HepG2 (cell line): Measurements from ENCODE around the gene ZFP37. TPM values are rescaled to one million over a fixed set of nuclear protein-coding genes. Genes with fewer than 3 reads are reported as not detected.

Source experiments
- ATF2 ChIP-seq: sonication (generic); formaldehyde crosslinking; IDR thresholded peaks from 2 replicates; pipeline ENCODE4 v1.4.0; 2020; ENCODE audit warnings: missing genetic modification reagents
- CCAR2 ChIP-seq: fragments of 200-400 bp; formaldehyde crosslinking; optimal IDR thresholded peaks from 2 replicates; pipeline ENCODE3; 2018; ENCODE audit warnings: low read depth, mild to moderate bottlenecking, low read length, moderate library complexity
- CEBPZ ChIP-seq: IDR thresholded peaks from 2 replicates; pipeline ENCODE4 v1.6.1; 2012; ENCODE audit warnings: low read length, improper control_type of control experiment
- DMTF1 ChIP-seq: sonication (generic); formaldehyde crosslinking; IDR thresholded peaks from 2 replicates; pipeline ENCODE4 v1.4.0; 2020; ENCODE audit warnings: mild to moderate bottlenecking, missing genetic modification reagents
- DZIP1 ChIP-seq: sonication (generic); formaldehyde crosslinking; IDR thresholded peaks from 2 replicates; pipeline ENCODE4 v1.5.0; 2020; ENCODE audit warnings: mild to moderate bottlenecking, missing genetic modification reagents
- MTERF4 ChIP-seq: sonication (generic); formaldehyde crosslinking; IDR thresholded peaks from 2 replicates; pipeline ENCODE4 v1.8.0; 2023; ENCODE audit warnings: mild to moderate bottlenecking, missing genetic modification reagents
- MYNN ChIP-seq: sonication (generic); formaldehyde crosslinking; IDR thresholded peaks from 2 replicates; pipeline ENCODE4 v1.4.0; 2020; ENCODE audit warnings: mild to moderate bottlenecking, low read depth, missing genetic modification reagents
- ONECUT2 ChIP-seq: sonication (generic); formaldehyde crosslinking; IDR thresholded peaks from 2 replicates; pipeline ENCODE4 v1.4.0; 2020; ENCODE audit warnings: missing genetic modification reagents
- PHF21A ChIP-seq: sonication (generic); formaldehyde crosslinking; IDR thresholded peaks from 2 replicates; pipeline ENCODE4 v1.5.0; 2020; ENCODE audit warnings: mild to moderate bottlenecking, missing genetic modification reagents
- PRPF4 ChIP-seq: fragments of 200-400 bp; formaldehyde crosslinking; IDR thresholded peaks from 2 replicates; pipeline ENCODE4 v1.6.1; 2016; ENCODE audit warnings: low read length, low read depth; ENCODE audit not compliant: poor library complexity, severe bottlenecking
- STAG1 ChIP-seq: sonication (generic); formaldehyde crosslinking; IDR thresholded peaks from 2 replicates; pipeline ENCODE4 v1.4.0; 2020; ENCODE audit warnings: missing genetic modification reagents
- ZNF207 ChIP-seq: fragments of 450-650 bp; IDR thresholded peaks from 2 replicates; pipeline ENCODE4 v1.6.1; 2016; ENCODE audit warnings: antibody characterized with exemption, borderline replicate concordance
- ZNF235 ChIP-seq: sonication (generic); formaldehyde crosslinking; IDR thresholded peaks from 2 replicates; pipeline ENCODE4 v1.8.1; 2023; ENCODE audit warnings: mild to moderate bottlenecking, missing genetic modification reagents, borderline replicate concordance
- ZNF256 ChIP-seq: sonication (generic); formaldehyde crosslinking; conservative IDR thresholded peaks from 2 replicates; pipeline ENCODE4 v1.4.0; 2020; ENCODE audit warnings: missing genetic modification reagents
- ZNF460 ChIP-seq: sonication (generic); formaldehyde crosslinking; IDR thresholded peaks from 2 replicates; pipeline ENCODE4 v1.5.1; 2020; ENCODE audit warnings: missing genetic modification reagents, mild to moderate bottlenecking, borderline replicate concordance
- ZNF510 ChIP-seq: sonication (generic); formaldehyde crosslinking; IDR thresholded peaks from 2 replicates; pipeline ENCODE4 v1.4.0; 2020; ENCODE audit warnings: low read depth, mild to moderate bottlenecking, missing genetic modification reagents
- ZNF556 ChIP-seq: sonication (generic); formaldehyde crosslinking; IDR thresholded peaks from 2 replicates; pipeline ENCODE4 v1.4.0; 2020; ENCODE audit warnings: mild to moderate bottlenecking, missing genetic modification reagents, borderline replicate concordance
- polyA plus RNA-seq, 8 experiments: library from polyadenylated mRNA; depleted of rRNA in 3 of 8; stranded (reverse) in 7 of 8; unstranded in 1 of 8; fragments of >200 nt; fragmentation: Illumina TruSeq in 4 of 8; extraction: Trizol in 4 of 8; gene quantifications; 2 replicates each; pipeline versions ENCODE4 v1.2.1 to v1.2.3, GENCODE V29; 2011 to 2016; ENCODE audit warnings: low read depth in 4 of 8, missing spikeins in 1 of 8, mixed read lengths in 1 of 8; ENCODE audit not compliant: insufficient read depth in 1 of 8
- total RNA-seq, 5 experiments: library from RNA; depleted of rRNA; stranded (reverse); fragments of >200 nt; fragmentation: Illumina TruSeq; extraction: Trizol; gene quantifications; 2 replicates each; pipeline ENCODE4 v1.2.3, GENCODE V29; 2016; ENCODE audit warnings: low read depth in 1 of 5

Gene ZFP37
- total and polyA plus RNA-seq, 2 of the 13 experiments (the other 11 are each of a cell fraction or from before 2014, with no cell fraction given): 1.1 to 3.7 TPM

- TF ChIP-seq DZIP1 (CRISPR knock-in tag) (no peak), MYNN (CRISPR knock-in tag) (no peak), ZNF256 (CRISPR knock-in tag) (no peak), STAG1 (CRISPR knock-in tag) (no peak), CEBPZ (no peak), ZNF510 (CRISPR knock-in tag) (0 out of 2 replicates have a peak, but pooled peaks have one; percentile 32), ZNF460 (CRISPR knock-in tag) (no peak), ATF2 (CRISPR knock-in tag) (peak; percentile 45; the same call in 1 of the 2 replicates), ZNF235 (CRISPR knock-in tag) (no peak), CCAR2 (no peak), ZNF556 (CRISPR knock-in tag) (peak; percentile 85; the same call in 1 of the 2 replicates), DMTF1 (CRISPR knock-in tag) (no peak), MTERF4 (CRISPR knock-in tag) (no peak), ONECUT2 (no peak), PHF21A (CRISPR knock-in tag) (0 out of 2 replicates have a peak, but pooled peaks have one; percentile 40), ZNF207 (no peak), PRPF4 (no peak)
These were observed at the start of gene ZFP37 (continued) for GRCh38 chr9:113056191-113057106.
